ENCODE results near the gene CLRN1. TPM values are rescaled to one million over a fixed set of nuclear protein-coding genes. Genes with fewer than 3 reads are reported as not detected.
"Not testable (repeated sequence)": the region's sequence is repeated elsewhere in the genome, so short reads cannot be mapped to it uniquely, and the experiment has no call there.

CLRN1 gene
- total RNA-seq, 4 donors from 2014 or later, result not detected

GRCh38 chr3:150996731-150997130 lies 24.2 kb upstream of the CLRN1 start:
- H3K4me3 ChIP-seq, result no peak overlapping the region
- H3K27ac ChIP-seq (replicated peaks in 1 of 4), result no peak overlapping the region
- no peaks in the 10 kb centered on the region for H3K4me1 ChIP-seq
- intact Hi-C loops (cut with DNase I), result no loop called here
- no peaks in the 10 kb centered on the region for H3K27me3 ChIP-seq
- no peak for TF ChIP-seq POLR2AphosphoS5 (IDR thresholded peaks at IDR 0.05)
- no peak for TF ChIP-seq EP300 (IDR thresholded peaks at IDR 0.05)
- no peak for TF ChIP-seq CTCF (IDR thresholded peaks at IDR 0.05)
- TF ChIP-seq POLR2A (IDR thresholded peaks at IDR 0.05; ENCODE audit: low read depth), result no peak
- no peaks in the 10 kb centered on the region for H3K36me3 ChIP-seq
- DNase-seq (ENCODE audit: extremely low spot score), result no peak
- H3K9me3 ChIP-seq, result peaks cover 0 to 8% (median 6%) of the 10 kb centered on the region in 4 donors

DNA sequence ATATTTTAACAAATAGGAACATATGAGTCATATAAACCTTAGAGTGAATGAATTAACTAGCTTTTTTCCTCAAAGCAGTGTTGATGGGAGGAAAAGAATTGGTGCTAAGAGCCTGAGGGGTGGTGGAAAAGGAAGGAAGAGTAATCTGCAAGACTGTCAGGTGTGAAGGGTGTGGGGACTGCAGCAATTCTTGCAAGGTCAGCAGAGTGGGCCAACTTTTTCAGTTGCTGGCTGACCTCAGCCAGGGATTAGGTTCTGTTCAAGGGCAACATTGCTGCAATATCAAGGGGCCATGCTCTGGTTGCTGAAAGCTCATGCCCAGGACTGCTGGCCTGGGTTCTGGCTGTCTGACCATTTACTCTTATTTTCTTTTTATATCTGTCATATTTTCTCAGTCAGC lies 23.0 kb upstream of the CLRN1 start:
- intact Hi-C loops (cut with DNase I), result no loop called here
- no peak for TF ChIP-seq POLR2A (IDR thresholded peaks at IDR 0.05; ENCODE audit: low read depth)
- TF ChIP-seq POLR2AphosphoS5 (IDR thresholded peaks at IDR 0.05), result no peak
- no peak for TF ChIP-seq CTCF (IDR thresholded peaks at IDR 0.05)
- TF ChIP-seq EP300 (IDR thresholded peaks at IDR 0.05), result no peak
- H3K4me3 ChIP-seq, result no peak overlapping the region

GRCh38 chr3:150989208-150989607 lies 16.7 kb upstream of the CLRN1 start:
- TF ChIP-seq POLR2A (IDR thresholded peaks at IDR 0.05; ENCODE audit: low read depth) (no peak), CTCF (IDR thresholded peaks at IDR 0.05) (no peak), EP300 (IDR thresholded peaks at IDR 0.05) (no peak), POLR2AphosphoS5 (IDR thresholded peaks at IDR 0.05) (no peak)
- 95% methylated on average over 2 of the region's 2 CpGs for WGBS
- Histone ChIP-seq H3K27me3 (no peaks in the 10 kb centered on the region), H3K27ac (replicated peaks in 1 of 4) (no peak overlapping the region), H3K4me3 (no peak overlapping the region), H3K4me1 (no peaks in the 10 kb centered on the region), H3K9me3 (peaks cover 0 to 8% (median 2%) of the 10 kb centered on the region in 4 donors), H3K36me3 (no peaks in the 10 kb centered on the region)
- intact Hi-C loops (cut with DNase I), result no loop called here
- no peak for DNase-seq (ENCODE audit: extremely low spot score)

More for the DNA sequence above, 23.0 kb upstream of the CLRN1 start:
- DNase-seq (ENCODE audit: extremely low spot score), result peak; percentile 45
- no peak overlapping the region for H3K27ac ChIP-seq (replicated peaks in 1 of 4)
- H3K4me1 ChIP-seq, result no peaks in the 10 kb centered on the region
- peaks cover 0 to 8% (median 6%) of the 10 kb centered on the region in 4 donors for H3K9me3 ChIP-seq
- H3K36me3 ChIP-seq, result no peaks in the 10 kb centered on the region
- H3K27me3 ChIP-seq, result no peaks in the 10 kb centered on the region

DNA sequence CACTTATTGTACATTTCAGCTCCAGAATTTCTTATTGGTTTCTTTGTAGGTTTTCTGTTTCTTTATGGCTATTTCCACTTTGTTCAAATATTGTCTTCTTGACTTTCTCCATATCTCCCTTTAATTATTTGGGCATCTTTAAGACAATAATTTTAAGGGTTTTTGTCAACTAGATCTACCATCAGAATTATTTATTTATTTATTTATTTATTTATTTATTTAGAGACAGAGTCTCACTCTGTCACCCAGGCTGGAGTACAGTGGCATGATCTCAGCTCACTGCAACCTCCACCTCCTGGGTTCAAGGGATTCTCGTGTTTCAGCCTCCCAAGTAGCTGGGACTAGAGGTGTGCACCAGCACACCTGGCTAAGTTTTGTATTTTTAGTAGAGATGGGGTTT lies 15.9 kb upstream of the CLRN1 start:
- H3K27ac ChIP-seq (replicated peaks in 1 of 4); H3K9me3 ChIP-seq: not testable (repeated sequence)
- WGBS, result 86% methylated on average over 1 of the region's 1 CpG

GRCh38 chr3:150985711-150986110 lies 13.2 kb upstream of the CLRN1 start:
- Histone ChIP-seq H3K4me1 (no peaks in the 10 kb centered on the region), H3K4me3 (no peak overlapping the region), H3K27ac (replicated peaks in 1 of 4) (no peak overlapping the region), H3K27me3 (no peaks in the 10 kb centered on the region), H3K36me3 (no peaks in the 10 kb centered on the region), H3K9me3 (no peaks in the 10 kb centered on the region)
- intact Hi-C loops (cut with DNase I), result no loop called here
- DNase-seq (ENCODE audit: extremely low spot score), result no peak
- no peak for TF ChIP-seq POLR2A (IDR thresholded peaks at IDR 0.05; ENCODE audit: low read depth)
- TF ChIP-seq POLR2AphosphoS5 (IDR thresholded peaks at IDR 0.05), result no peak
- no peak for TF ChIP-seq CTCF (IDR thresholded peaks at IDR 0.05)
- no peak for TF ChIP-seq EP300 (IDR thresholded peaks at IDR 0.05)

More for the DNA sequence above, 15.9 kb upstream of the CLRN1 start:
- H3K4me3 ChIP-seq; intact Hi-C loops (cut with DNase I); DNase-seq (ENCODE audit: extremely low spot score); H3K4me1 ChIP-seq; H3K27me3 ChIP-seq; H3K36me3 ChIP-seq: not testable (repeated sequence)

Measured in esophagus muscularis mucosa (tissue), 4 donors.